IPS DF 4.7 (cell line): ENCODE results near the gene IGFBP6.

Experiments
- DNase-seq: peaks from one replicate; pipeline ENCODE4 v3.0.0-alpha.2; 2013; ENCODE audit warnings: low spot score; ENCODE audit errors: extremely low read depth

IGFBP6 gene

DNA sequence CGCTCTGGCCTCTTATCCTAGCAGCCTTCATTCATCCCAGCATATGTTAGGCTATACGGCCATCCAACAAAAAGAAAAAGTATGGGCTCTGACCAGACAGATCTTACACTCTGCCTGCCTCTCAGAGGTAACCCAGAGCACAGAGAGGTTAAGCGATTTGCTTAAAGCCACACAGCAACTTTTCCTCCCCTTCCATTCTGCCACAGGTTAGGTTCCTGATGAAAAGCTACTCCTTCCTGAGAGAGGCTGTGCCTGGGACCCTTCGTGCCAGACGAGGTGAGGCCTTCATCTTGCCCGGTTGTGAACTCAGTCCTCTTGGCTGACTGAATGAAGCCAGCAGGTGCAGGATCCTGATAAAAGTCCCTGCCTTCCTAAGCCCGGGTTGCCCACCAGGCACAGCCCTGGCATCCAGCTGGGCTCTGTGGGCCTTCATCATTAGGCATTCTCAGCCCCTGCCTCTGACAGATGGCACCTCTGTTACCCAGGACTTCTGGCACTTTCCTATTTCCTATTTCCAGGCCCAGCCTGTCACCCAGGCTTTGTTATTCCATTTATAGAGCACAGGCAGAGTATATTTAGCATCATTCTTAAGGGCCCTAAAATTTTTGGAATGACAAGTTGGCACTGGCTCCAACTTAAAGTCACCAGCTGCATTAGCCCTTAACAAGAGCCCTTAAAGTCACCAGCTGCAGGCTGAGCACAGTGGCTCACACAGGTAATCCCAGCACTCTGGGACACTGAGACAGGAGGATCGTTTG, 18.6 kb downstream of the IGFBP6 start:
- no peak for DNase-seq

DNA sequence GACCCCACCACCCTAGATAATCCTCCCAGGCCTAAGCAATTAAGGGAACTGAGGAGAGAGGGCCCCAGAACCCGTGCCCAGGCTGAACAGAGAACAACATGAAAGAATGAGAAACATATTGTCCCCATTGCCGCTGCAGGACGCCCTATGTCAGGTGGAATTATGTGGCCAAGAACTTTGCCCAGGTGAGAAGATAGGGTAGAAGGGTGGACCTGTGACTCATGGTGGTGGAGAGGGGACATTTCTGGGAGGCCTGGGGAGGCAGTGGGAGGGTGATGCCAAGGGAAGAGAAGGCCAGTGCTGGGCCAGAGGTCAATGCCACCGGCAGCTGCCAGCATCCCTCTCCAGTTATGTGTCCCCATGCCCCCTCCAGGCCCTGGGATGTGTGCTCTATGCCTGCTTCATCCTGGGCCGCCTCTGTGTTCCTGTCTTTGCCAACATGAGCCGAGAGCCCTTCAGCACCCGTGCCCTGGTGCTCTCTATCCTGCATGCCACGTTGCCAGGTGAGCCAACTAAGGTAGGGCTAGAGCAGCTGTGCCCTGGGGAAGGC, 21.4 kb downstream of the IGFBP6 start:
- no peak for DNase-seq

DNA sequence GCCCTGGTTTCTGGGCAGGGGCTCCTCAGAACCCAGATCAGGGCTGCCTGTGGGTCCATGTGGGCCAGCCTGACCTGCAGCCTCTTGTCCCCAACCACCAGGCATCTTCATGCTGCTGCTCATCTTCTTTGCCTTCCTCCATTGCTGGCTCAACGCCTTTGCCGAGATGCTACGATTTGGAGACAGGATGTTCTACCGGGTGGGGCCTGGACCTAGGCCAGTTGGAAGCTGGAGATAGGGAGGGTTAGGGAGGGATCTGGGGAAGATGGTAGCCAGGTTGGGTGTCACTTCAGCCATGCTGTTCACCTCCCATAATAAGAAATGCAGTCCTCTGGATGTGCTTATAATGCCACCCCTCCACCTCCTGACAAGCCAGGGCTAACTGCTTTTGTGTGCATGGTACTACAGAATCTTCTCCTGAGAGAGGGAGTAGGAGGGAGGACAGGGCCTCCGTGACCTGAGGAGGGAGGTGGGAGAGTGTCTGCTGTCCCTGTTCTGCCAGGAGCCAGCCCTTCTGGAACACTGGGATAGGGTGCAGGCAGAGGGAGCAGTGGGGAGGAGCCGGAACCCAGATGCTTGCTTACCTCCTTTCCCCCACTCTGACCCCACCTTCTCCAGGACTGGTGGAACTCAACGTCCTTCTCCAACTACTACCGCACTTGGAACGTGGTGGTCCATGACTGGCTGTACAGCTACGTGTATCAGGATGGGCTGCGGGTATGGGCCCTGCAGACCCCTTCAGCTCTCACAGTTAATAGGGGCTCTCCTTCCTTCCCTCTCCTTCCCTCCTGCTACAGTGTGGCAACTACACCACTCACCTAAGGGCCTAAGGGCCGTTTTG, 23.4 kb downstream of the IGFBP6 start:
- DNase-seq: no peak

DNA sequence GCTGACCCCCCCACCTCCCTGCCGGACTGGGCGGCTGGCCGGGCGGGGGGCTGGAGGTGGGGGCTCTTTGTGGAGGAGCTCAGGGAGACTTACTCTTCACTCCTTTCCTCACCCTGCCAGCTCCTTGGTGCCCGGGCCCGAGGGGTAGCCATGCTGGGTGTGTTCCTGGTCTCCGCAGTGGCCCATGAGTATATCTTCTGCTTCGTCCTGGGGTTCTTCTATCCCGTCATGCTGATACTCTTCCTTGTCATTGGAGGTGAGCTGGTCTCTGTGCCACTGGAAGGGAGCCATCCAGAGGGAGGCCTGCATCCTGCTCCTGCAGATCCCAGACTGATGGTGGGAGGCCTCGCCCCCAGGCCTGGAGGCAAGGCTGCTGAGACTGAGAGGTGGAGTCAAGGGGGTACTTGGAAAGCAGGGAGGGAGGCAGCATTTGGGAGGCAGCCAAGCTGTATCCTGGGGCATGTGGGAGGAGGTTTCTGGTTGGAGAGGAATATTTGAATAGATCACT, 25.5 kb downstream of the IGFBP6 start:
- DNase-seq: no peak

DNA sequence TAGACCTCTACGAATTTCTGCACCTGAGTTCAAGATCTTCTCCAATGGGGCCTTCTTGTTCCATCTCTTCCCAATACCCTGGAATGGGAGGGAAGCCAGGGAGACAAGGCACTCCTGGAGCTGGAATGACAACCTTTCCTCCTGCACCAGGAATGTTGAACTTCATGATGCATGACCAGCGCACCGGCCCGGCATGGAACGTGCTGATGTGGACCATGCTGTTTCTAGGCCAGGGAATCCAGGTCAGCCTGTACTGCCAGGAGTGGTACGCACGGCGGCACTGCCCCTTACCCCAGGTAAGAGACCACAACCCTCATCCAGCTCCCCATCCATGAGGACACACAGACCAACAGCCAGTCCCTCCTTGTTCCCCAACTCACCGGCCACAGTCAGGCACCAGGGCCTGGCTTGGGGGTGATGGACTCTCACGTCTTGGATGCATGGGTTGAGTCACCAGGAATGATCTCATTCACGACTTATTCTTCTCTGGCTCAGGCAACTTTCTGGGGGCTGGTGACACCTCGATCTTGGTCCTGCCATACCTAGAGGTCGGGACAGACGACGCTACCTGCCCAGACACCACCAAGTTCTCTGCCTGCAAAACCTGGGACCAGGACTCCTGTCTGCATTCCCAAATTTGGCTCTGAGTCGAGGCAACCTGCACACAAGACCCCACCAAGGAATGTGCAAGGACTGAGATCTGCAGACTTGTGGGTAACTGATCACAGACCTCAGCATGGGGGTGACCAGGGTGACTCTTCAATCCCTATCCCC, 26.3 kb downstream of the IGFBP6 start:
- DNase-seq: no peak

DNA sequence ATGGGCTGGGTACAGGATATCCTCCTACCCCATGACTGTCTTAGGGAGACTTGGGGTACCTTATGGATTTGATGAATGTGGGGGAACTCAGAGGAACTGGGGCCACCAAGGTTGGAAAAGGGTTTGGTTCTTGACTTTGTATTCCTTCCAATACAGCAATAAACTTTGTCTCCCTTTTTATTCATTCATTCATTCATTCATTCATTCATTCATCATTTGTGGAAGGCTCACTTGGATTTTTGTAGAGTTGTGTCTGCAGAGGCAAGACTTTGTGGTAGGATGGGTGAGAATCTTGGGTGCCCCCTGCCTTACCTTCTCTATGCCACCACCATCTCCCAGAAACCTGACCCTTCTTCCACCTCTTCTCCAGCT, 26.9 kb downstream of the IGFBP6 start:
- DNase-seq: no peak

DNA sequence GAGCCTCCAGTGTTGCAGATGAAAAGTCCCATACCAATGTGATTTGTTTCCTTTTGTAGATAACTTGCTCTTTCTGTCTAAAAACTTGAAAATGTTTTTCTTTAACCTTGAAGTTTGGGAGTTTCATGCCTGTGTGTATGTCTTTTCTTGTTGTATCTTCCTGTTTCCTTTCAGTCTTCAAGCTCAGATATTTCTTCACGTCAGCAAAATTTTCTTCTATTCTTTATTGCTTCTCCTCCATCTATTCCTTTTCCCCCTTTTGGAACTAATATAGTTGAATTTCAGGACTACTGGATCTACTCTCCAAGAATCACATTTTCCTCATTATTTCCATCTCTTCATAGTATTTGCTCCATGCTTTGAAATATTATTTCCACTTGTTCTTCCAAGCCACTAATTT, 29.7 kb downstream of the IGFBP6 start:
- DNase-seq: no peak

DNA sequence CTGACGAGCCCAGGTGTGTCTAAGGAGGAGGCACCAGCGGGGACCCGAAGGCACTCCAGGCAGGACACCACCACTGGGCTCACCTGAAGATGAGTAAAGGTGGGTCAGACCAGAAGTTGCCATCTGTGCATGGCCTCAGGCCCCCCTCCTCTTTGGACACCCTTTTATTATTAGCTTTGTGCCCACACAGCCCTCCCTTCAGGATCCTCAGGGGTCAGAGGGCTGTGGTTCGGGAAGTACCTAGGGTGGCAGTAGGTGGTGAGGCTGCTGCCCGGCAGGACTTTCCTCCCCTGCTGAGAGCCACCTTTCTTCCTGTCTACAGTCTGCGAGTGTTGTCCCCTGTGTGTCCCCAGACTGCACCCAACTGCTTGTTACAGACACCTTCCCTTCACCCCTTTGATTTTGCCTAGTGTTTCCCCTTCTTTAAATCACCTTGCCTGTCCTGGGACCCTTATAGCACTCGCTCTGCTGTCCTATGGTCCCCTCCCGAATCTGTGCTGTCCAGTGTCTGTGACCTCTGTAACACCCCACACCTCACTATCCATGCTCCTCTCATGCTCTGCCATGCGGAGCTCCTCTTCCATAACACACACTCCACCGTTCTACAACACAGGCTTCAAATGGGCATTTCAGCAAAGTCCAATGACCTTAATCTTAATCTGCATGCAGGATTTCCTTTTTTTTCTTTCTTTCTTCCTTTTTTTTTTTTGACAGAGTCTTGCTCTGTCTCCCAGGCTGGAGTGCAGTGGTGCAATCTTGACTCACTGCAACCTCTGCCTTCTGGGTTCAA, 31.5 kb downstream of the IGFBP6 start:
- no peak for DNase-seq

DNA sequence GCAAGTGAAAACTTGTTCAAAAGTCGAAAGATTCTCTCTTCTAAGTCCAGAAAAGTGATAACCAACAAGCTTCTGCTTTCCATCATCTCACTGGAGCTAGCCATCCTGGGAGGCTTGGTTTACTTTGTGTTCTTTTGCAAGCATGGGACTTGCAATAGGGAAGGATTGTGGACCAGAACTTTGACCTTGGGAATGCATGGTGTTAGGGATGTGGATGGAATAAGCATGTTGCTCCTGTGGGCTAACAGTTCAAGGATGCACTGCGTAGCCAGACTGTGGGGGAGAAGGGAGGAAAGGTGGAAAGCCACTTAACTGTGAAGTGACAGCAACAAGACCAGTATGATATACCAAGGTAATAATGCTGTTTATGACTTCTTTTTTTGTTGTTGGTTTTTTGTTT, 34.4 kb downstream of the IGFBP6 start:
- no peak for DNase-seq

DNA sequence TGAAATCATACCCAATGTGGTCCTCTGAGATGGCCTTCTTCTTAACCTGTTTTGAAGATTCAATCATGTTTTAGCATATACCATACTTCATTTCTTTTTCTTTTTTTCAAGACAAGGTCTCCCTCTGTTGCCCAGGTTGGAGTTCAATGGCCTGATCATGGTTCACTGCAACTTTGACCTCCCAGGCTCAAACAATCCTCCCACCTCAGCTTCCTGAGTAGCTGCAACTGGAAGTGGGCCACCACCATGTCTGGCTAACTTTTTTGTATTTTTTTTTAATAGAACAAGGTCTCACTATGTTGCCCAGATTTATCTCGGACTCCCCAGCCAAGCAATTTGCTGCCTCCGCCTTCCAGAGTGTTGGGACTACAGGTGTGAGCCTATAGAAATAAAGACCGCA, 36.3 kb downstream of the IGFBP6 start:
- no peak for DNase-seq

DNA sequence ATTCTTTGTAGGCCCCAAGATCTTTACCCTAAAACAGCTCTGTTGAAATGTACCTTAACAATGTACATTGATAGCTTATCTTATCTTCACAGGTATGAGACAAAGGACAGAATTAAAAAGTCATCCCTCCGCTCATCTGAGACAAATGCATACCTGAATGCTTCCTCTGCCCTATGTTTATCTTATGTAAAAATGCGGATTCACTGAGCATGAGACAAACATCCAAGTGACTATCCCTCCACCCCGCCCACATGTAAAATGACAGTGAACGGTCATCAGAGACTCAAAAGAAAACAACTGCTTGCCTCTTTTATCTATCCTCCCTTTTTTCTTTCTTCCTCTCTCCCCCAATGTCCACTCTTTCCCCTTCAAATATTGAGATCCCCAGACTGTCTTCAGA, 45.9 kb downstream of the IGFBP6 start:
- DNase-seq: no peak

DNA sequence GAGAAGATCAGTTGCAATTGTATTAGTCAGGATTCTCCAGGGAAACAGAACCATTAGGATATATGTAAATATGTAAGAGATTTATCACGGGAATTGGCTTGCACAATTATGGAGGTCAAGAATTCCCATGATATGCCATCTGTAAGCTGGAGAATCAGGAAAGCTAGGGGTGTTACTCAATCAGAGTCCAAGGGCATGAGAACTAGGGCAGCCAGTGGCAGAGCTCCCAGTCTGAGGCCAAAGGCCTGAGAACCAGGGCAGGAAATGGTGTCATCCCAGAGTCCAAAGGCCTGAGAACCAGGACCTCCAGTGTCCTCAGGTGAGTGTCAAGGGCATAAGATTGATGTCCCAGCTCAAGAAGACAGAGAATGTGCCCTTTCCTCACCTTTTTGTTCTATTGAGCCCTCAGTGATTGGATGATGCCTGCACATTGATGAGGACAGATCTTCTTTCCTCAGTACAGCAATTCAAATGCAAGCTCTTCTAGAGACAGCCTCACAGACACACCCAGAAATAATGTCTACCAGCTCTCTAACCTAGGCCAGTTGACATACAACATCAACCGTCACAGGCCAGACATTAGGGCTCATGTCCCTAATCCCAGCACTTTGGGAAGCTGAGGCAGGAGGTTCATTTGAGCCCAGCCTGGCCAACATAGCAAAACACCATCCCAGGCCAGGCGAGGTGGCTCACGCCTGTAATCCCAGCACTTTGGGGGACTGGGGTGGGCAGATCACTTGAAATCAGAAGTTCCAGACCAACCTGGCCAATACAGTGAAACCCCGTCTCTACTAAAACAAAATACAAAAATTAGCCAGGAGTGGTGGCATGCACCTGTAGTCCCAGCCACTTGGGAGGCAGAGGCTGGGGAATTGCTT, 48.2 kb downstream of the IGFBP6 start:
- no peak for DNase-seq

DNA sequence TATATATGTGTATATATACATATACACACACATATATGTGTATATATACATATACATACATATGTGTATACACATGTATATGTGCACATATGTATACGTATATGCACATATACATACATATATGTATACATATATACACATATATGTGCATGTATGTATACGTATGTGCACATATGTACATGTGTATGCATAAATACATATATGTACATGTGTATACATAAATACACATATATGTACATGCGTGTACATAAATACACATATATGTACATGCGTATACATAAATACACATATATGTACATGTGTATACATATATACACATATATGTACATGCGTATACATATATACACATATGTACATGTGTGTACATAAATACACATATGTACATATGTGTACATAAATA, 49.7 kb downstream of the IGFBP6 start:
- no peak for DNase-seq

DNA sequence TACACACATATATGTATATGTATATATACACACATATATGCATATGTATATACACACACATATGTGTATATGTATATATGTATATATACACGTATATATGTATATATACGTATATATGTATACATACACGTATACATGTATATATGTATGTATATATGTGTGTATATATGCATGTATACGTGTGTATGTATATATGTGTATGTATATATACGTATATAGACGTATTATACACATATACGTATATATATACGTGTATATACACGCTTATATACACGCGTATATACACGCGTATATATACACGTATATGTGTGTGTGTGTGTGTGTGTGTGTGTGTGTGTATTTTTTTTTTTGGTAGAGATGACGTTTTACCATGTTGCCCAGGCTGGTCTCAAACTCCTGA, 50.2 kb downstream of the IGFBP6 start:
- no peak for DNase-seq

DNA sequence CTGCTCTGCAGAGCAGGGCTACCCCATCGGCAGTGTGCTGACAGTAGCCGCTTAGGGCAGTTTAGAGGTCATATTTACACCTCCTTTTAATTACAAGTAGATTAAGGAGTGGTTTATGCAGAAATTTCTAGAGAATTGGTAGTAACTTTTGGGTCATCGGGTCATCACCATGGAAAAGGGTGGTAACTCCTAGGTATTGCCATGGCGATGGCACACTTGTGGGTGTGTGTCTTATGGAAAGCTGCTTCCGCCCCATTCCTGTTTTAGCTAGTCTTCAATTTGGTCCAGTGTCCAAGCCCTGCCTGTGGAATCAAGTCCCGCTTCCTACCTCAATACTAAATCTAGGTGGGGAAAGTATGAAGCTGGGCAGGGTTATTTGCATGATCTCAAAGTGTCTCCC, 53.6 kb downstream of the IGFBP6 start:
- DNase-seq: no peak
